HepG2 (cell line): ENCODE results near the gene USP20. TPM values are rescaled to one million over a fixed set of nuclear protein-coding genes. Genes with fewer than 3 reads are reported as not detected.

Source experiments
- AGO2 ChIP-seq: fragments of 200-400 bp; formaldehyde crosslinking; optimal IDR thresholded peaks from 2 replicates; pipeline ENCODE3; 2017; ENCODE audit warnings: mild to moderate bottlenecking, low read depth, low read length, moderate library complexity
- E2F5 ChIP-seq: sonication (generic); formaldehyde crosslinking; conservative IDR thresholded peaks from 2 replicates; pipeline ENCODE4 v1.4.0; 2020; ENCODE audit warnings: missing genetic modification reagents
- JUND ChIP-seq: sonication (generic); formaldehyde crosslinking; IDR thresholded peaks from 2 replicates; pipeline ENCODE4 v1.8.0; 2022; ENCODE audit warnings: mild to moderate bottlenecking, missing genetic modification reagents
- NONO ChIP-seq, 2 experiments: fragments of 450-650 bp in 1 of 2; sonication (generic) in 1 of 2; formaldehyde crosslinking in 1 of 2; IDR thresholded peaks in 1 of 2; conservative IDR thresholded peaks in 1 of 2; 2 replicates each; pipeline versions ENCODE4 v1.6.1 to v1.8.0; 2017 to 2022; ENCODE audit warnings: mild to moderate bottlenecking in 1 of 2, missing genetic modification reagents in 1 of 2, moderate library complexity in 1 of 2
- ZNF292 ChIP-seq: sonication (generic); formaldehyde crosslinking; IDR thresholded peaks from 2 replicates; pipeline ENCODE4 v1.8.1; 2022; ENCODE audit warnings: mild to moderate bottlenecking, low read depth, missing genetic modification reagents, borderline replicate concordance
- ZNF318 ChIP-seq: sonication (generic); formaldehyde crosslinking; IDR thresholded peaks from 2 replicates; pipeline ENCODE4 v1.4.0; 2020; ENCODE audit warnings: mild to moderate bottlenecking, missing genetic modification reagents
- ZNF891 ChIP-seq: sonication (generic); formaldehyde crosslinking; IDR thresholded peaks from 2 replicates; pipeline ENCODE4 v1.5.0; 2020; ENCODE audit warnings: mild to moderate bottlenecking, missing genetic modification reagents
- polyA plus RNA-seq, 8 experiments: library from polyadenylated mRNA; depleted of rRNA in 3 of 8; stranded (reverse) in 7 of 8; unstranded in 1 of 8; fragments of >200 nt; fragmentation: Illumina TruSeq in 4 of 8; extraction: Trizol in 4 of 8; gene quantifications; 2 replicates each; pipeline versions ENCODE4 v1.2.1 to v1.2.3, GENCODE V29; 2011 to 2016; ENCODE audit warnings: low read depth in 4 of 8, missing spikeins in 1 of 8, mixed read lengths in 1 of 8; ENCODE audit not compliant: insufficient read depth in 1 of 8
- total RNA-seq, 5 experiments: library from RNA; depleted of rRNA; stranded (reverse); fragments of >200 nt; fragmentation: Illumina TruSeq; extraction: Trizol; gene quantifications; 2 replicates each; pipeline ENCODE4 v1.2.3, GENCODE V29; 2016; ENCODE audit warnings: low read depth in 1 of 5
- TF ChIP-seq, protein P1 (sequence below): sonication (generic); formaldehyde crosslinking; IDR thresholded peaks from 2 replicates; pipeline ENCODE4 v1.4.0; 2020; ENCODE audit warnings: missing genetic modification reagents
- TF ChIP-seq, protein P2 (sequence below): IDR thresholded peaks from 2 replicates; pipeline ENCODE4 v1.6.1; 2016; ENCODE audit warnings: missing biosample characterization, missing genetic modification reagents, low read depth

USP20 gene
- total and polyA plus RNA-seq, 2 of the 13 experiments (the other 11 are each of a cell fraction or from before 2014, with no cell fraction given), result 4.4 to 5.9 TPM

DNA sequence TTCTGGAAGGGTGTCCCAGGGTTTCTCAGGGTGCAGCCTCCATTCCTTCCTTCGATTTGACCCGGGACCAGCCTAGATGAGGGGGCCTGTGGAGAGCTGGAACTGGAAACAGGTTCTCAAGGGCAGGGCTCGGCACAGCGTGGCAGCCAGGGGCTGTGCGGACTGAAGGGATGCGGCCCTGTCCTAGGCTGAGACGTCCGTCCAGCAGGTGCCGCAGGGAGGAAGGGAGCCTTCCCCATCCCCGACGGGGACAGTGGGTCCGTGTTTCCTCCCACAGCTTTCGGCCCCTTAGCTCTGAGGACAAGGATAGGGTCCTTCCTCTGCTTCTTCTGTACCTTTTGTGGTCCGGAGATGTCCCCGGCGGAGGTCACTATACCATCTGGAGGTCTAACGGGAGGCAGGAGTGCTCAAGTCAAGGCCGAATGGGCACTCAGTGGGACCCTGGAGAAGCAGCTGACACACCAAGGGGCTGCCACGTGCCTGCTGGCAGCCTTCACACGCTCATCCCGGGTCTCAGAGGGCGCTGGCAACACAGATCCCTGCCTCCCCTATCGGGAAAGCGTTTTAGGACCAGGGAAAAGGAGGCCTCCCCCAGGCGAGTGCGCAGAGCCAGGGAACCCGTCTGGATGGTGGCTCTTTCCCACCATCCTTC, 49.9 kb downstream of the USP20 start (continued):
- TF ChIP-seq, protein P1, sequence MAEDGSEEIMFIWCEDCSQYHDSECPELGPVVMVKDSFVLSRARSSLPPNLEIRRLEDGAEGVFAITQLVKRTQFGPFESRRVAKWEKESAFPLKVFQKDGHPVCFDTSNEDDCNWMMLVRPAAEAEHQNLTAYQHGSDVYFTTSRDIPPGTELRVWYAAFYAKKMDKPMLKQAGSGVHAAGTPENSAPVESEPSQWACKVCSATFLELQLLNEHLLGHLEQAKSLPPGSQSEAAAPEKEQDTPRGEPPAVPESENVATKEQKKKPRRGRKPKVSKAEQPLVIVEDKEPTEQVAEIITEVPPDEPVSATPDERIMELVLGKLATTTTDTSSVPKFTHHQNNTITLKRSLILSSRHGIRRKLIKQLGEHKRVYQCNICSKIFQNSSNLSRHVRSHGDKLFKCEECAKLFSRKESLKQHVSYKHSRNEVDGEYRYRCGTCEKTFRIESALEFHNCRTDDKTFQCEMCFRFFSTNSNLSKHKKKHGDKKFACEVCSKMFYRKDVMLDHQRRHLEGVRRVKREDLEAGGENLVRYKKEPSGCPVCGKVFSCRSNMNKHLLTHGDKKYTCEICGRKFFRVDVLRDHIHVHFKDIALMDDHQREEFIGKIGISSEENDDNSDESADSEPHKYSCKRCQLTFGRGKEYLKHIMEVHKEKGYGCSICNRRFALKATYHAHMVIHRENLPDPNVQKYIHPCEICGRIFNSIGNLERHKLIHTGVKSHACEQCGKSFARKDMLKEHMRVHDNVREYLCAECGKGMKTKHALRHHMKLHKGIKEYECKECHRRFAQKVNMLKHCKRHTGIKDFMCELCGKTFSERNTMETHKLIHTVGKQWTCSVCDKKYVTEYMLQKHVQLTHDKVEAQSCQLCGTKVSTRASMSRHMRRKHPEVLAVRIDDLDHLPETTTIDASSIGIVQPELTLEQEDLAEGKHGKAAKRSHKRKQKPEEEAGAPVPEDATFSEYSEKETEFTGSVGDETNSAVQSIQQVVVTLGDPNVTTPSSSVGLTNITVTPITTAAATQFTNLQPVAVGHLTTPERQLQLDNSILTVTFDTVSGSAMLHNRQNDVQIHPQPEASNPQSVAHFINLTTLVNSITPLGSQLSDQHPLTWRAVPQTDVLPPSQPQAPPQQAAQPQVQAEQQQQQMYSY (CRISPR knock-in tag), result no peak
- TF ChIP-seq ZNF891 (CRISPR knock-in tag) (peak; percentile 55; the same call in 1 of the 2 replicates), JUND (CRISPR knock-in tag) (no peak), AGO2 (peak; percentile 53), ZNF318 (peak; percentile 57; the same call in 1 of the 2 replicates), NONO (IDR thresholded peaks at IDR 0.05) (no peak), NONO (CRISPR knock-in tag; conservative IDR thresholded peaks at IDR 0.05) (peak; percentile 36; the same call in 1 of the 2 replicates), ZNF292 (no peak), E2F5 (no peak)
- TF ChIP-seq, protein P2, sequence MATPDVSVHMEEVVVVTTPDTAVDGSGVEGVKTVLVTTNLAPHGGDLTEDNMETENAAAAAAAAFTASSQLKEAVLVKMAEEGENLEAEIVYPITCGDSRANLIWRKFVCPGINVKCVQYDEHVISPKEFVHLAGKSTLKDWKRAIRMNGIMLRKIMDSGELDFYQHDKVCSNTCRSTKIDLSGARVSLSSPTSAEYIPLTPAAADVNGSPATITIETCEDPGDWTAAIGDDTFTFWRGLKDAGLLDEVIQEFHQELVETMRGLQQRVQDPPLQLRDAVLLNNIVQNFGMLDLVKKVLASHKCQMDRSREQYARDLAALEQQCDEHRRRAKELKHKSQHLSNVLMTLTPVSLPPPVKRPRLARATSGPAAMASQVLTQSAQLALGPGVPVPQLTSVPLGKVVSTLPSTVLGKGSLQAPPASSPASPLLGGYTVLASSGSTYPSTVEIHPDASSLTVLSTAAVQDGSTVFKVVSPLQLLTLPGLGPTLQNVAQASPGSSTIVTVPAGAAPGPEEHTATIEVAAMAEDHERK (CRISPR knock-in tag), result no peak
